ENCODE results near the gene NPIPB2. TPM values are rescaled to one million over a fixed set of nuclear protein-coding genes. Genes with fewer than 3 reads are reported as not detected.
A peak's percentile ranks its signal among the peaks of the same experiment; 100 is the strongest.

NPIPB2 gene
- polyA plus RNA-seq, 3 donors, result 0.81 to 14.4 TPM; not detected in 1

DNA sequence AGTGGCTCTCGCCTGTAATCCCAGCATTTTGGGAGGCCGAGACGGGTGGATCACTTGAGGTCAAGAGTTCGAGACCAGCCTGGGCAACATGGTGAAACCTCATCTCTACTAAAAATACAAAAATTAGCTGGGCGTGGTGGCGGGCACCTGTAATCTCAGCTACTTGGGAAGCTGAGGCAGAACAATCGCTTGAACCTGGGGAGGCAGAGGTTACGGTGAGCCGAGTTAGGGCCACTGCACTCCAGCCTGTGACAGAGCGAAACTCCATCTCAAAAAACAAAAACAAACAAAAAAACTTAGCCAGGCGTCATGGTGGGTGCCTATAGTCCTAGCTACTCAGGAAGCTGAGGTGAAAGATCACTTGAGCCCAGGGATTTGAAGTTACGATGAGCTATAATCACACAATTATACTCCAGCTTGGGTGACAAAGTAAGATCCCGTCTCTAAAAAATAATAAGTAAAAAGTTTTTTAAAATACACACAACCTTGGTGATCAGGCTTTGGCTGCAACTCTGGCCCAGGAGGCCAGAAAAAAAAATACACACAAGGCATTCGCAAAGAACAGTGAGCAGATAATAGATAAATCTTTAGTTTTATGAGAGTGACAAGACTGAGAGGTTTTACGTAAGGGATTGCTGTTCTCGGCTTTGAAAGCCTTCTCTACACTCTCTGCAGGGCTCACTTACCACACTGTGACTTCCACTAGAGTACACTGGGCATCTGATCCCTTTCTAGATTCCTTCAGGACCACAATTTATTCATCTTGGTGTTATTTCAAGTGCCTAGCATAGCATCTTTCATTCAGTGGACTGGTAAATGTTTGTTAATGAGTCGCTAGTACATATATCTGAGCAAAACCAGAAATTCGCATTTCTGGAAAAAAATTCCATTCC is 31.9 kb downstream of the NPIPB2 start:
- no peak overlapping the region for H3K4me2 ChIP-seq (replicated peaks; ENCODE audit: extremely low read depth, low read length, poor library complexity, severe bottlenecking)
- peaks cover 0 to 6% of the 10 kb centered on the region in 2 donors for H3K36me3 ChIP-seq (replicated peaks in 1 of 2; ENCODE audit: control insufficient read depth in 1 of 2, insufficient read depth in 2 of 2, low read length in 2 of 2)
- H3K27ac ChIP-seq (ENCODE audit: low read depth in 1 of 2, low read length in 2 of 2), result no peak overlapping the region
- H3K9ac ChIP-seq (ENCODE audit: insufficient read depth, low read length, poor library complexity, severe bottlenecking), result no peak overlapping the region
- H4K20me1 ChIP-seq (ENCODE audit: insufficient read depth, low read length), result peaks cover 95% of the 10 kb centered on the region
- H2AFZ ChIP-seq (ENCODE audit: insufficient read depth, low read depth, low read length, poor library complexity, severe bottlenecking), result no peak overlapping the region
- no peaks in the 10 kb centered on the region for H3K27me3 ChIP-seq (ENCODE audit: control insufficient read depth in 2 of 2, insufficient read depth in 2 of 2, low read length in 2 of 2)
- H3K4me1 ChIP-seq (ENCODE audit: control insufficient read depth in 1 of 2, insufficient read depth in 2 of 2, low read length in 2 of 2), result peaks cover 15 to 25% of the 10 kb centered on the region in 2 donors
- intact Hi-C loops (cut with micrococcal nuclease), result loop anchor here (10.0 kb wide), 2 partner anchors 55 to 965 kb away; partner anchors contain the start of genes CLEC16A (in 1 of the 2), DEXI (in 1 of the 2) and RSL1D1 (in 1 of the 2)
- no peak for DNase-seq
- Mint-ChIP-seq H3K9me3 (no peaks in the 10 kb centered on the region), H3K4me1 (peaks cover 38% of the 10 kb centered on the region), H3K36me3 (peaks cover 9 to 19% of the 10 kb centered on the region in 2 donors), H3K27ac (peak overlapping the region in 3 of 7 donors; percentile 4 to 63 (median 51)), H3K4me3 (no peak overlapping the region), H3K27me3 (ENCODE audit: low read depth in 3 of 3) (no peaks in the 10 kb centered on the region)
- 99% methylated on average over 11 of the region's 18 CpGs for WGBS (ENCODE audit: insufficient coverage)
- TF ChIP-seq, protein P1, sequence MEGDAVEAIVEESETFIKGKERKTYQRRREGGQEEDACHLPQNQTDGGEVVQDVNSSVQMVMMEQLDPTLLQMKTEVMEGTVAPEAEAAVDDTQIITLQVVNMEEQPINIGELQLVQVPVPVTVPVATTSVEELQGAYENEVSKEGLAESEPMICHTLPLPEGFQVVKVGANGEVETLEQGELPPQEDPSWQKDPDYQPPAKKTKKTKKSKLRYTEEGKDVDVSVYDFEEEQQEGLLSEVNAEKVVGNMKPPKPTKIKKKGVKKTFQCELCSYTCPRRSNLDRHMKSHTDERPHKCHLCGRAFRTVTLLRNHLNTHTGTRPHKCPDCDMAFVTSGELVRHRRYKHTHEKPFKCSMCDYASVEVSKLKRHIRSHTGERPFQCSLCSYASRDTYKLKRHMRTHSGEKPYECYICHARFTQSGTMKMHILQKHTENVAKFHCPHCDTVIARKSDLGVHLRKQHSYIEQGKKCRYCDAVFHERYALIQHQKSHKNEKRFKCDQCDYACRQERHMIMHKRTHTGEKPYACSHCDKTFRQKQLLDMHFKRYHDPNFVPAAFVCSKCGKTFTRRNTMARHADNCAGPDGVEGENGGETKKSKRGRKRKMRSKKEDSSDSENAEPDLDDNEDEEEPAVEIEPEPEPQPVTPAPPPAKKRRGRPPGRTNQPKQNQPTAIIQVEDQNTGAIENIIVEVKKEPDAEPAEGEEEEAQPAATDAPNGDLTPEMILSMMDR (IDR thresholded peaks at IDR 0.05), result no peak
- H3K79me2 ChIP-seq (ENCODE audit: insufficient read depth, low read length), result peaks cover 98% of the 10 kb centered on the region
- no peak overlapping the region for H3K4me3 ChIP-seq (replicated peaks in 1 of 3; ENCODE audit: low read depth in 2 of 3, low read length in 3 of 3)
- H3K9me3 ChIP-seq (replicated peaks in 1 of 2; ENCODE audit: control insufficient read depth in 1 of 2, insufficient read depth in 1 of 2, low read length in 2 of 2), result no peaks in the 10 kb centered on the region

- Histone ChIP-seq H3K9ac (ENCODE audit: insufficient read depth, low read length, poor library complexity, severe bottlenecking) (no peak overlapping the region), H3K36me3 (replicated peaks in 1 of 2; ENCODE audit: control insufficient read depth in 1 of 2, insufficient read depth in 2 of 2, low read length in 2 of 2) (peaks cover 3 to 14% of the 10 kb centered on the region in 2 donors), H3K79me2 (ENCODE audit: insufficient read depth, low read length) (peaks cover 98% of the 10 kb centered on the region), H3K4me2 (replicated peaks; ENCODE audit: extremely low read depth, low read length, poor library complexity, severe bottlenecking) (no peak overlapping the region), H4K20me1 (ENCODE audit: insufficient read depth, low read length) (peaks cover 95% of the 10 kb centered on the region), H3K4me1 (ENCODE audit: control insufficient read depth in 1 of 2, insufficient read depth in 2 of 2, low read length in 2 of 2) (peaks cover 3 to 4% of the 10 kb centered on the region in 2 donors), H3K27ac (ENCODE audit: low read depth in 1 of 2, low read length in 2 of 2) (no peak overlapping the region), H2AFZ (ENCODE audit: insufficient read depth, low read depth, low read length, poor library complexity, severe bottlenecking) (no peak overlapping the region), H3K27me3 (ENCODE audit: control insufficient read depth in 2 of 2, insufficient read depth in 2 of 2, low read length in 2 of 2) (no peaks in the 10 kb centered on the region), H3K4me3 (replicated peaks in 1 of 3; ENCODE audit: low read depth in 2 of 3, low read length in 3 of 3) (no peak overlapping the region), H3K9me3 (replicated peaks in 1 of 2; ENCODE audit: control insufficient read depth in 1 of 2, insufficient read depth in 1 of 2, low read length in 2 of 2) (no peaks in the 10 kb centered on the region)
- Mint-ChIP-seq H3K27ac (peak overlapping the region in 1 of 7 donors; percentile 42), H3K4me3 (no peak overlapping the region), H3K27me3 (ENCODE audit: low read depth in 3 of 3) (no peaks in the 10 kb centered on the region), H3K9me3 (no peaks in the 10 kb centered on the region), H3K4me1 (peaks cover 18% of the 10 kb centered on the region), H3K36me3 (peaks cover 21 to 26% of the 10 kb centered on the region in 2 donors)
- WGBS (ENCODE audit: insufficient coverage), result 98% methylated on average over 3 of the region's 8 CpGs
- DNase-seq, result no peak
- intact Hi-C loops (cut with micrococcal nuclease), result no loop called here
- TF ChIP-seq, protein P1 (IDR thresholded peaks at IDR 0.05), result no peak
Measured at GRCh38 chr16:11907160-11907970, 34.5 kb downstream of the NPIPB2 start.

All from CD14-positive monocyte (primary cell).